Measurements from ENCODE around the gene SPSB3. TPM values are rescaled to one million over a fixed set of nuclear protein-coding genes. Genes with fewer than 3 reads are reported as not detected.

SPSB3 gene
- total and polyA plus RNA-seq, 9 of the 15 experiments (the other 6 are each of a cell fraction or from before 2014, with no cell fraction given): 0.39 to 37.4 (median 7.1) TPM

DNA sequence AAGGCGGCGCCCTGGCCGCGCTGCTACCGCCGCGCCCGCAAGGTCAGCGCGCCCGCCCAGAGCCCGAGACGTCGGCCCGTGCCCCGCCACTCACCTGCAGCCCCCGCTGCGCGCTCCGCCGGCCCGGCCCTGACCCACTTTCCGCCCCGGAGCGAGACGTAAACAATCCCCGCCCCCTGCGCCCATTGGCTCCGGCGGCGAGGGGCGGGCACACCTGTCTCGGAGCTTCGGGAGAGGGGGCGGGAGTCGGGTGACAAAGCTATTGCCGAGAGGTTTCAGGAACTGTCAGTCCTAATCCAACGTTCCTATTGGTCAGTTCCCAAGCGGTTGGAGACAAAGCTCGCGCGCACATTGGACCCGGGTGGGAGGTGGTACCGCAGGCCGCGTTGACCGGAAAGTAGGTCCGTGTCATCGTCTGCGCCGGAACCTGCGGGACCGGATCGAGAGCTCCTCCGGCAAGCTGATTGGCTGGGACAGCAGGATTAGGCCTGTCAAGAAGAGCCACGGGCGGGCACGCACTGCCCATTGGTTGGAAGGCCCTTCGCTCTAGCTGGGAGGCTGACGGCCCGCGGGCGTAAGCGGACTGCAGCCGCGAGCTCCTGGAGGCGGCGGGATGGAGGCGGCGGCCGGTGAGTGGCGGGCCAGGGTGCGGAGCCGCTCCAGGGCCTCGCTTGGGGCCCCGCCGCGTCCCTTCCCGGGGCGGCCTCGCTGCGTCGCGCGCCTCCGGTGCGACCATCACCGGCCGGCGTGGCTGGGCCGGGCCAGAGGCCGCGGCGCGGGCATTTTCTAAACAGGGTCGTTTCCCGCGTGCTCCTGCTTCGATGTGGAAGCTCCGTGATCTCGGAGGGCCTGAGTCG lies at the start of gene SPSB3, which contains the start of gene NUBP2 (continued):
- TF ChIP-seq, protein P1, sequence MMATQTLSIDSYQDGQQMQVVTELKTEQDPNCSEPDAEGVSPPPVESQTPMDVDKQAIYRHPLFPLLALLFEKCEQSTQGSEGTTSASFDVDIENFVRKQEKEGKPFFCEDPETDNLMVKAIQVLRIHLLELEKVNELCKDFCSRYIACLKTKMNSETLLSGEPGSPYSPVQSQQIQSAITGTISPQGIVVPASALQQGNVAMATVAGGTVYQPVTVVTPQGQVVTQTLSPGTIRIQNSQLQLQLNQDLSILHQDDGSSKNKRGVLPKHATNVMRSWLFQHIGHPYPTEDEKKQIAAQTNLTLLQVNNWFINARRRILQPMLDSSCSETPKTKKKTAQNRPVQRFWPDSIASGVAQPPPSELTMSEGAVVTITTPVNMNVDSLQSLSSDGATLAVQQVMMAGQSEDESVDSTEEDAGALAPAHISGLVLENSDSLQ (IDR thresholded peaks at IDR 0.05): peak; percentile 100
- TF ChIP-seq MCM3 (IDR thresholded peaks at IDR 0.05) (no peak), MAFF (IDR thresholded peaks at IDR 0.05; ENCODE audit: low read length) (no peak), SIRT6 (IDR thresholded peaks at IDR 0.05; ENCODE audit: low read depth, low read length) (no peak), ZNF143 (CRISPR knock-in tag; IDR thresholded peaks at IDR 0.05) (no peak), NR4A1 (CRISPR knock-in tag; IDR thresholded peaks at IDR 0.05) (no peak), NR4A1 (tag; IDR thresholded peaks at IDR 0.05) (no peak), NBN (IDR thresholded peaks at IDR 0.05; ENCODE audit: low read depth) (no peak; the same call in 1 of the 2 replicates), DDX20 (tag; IDR thresholded peaks at IDR 0.05; ENCODE audit: low read depth) (no peak), E2F3 (CRISPR knock-in tag; IDR thresholded peaks at IDR 0.05) (peak; percentile 82), ZNF431 (CRISPR knock-in tag; IDR thresholded peaks at IDR 0.05) (no peak), C11orf30 (IDR thresholded peaks at IDR 0.05; ENCODE audit: low read depth) (peak; percentile 99), FOXP1 (CRISPR knock-in tag; IDR thresholded peaks at IDR 0.05) (peak; percentile 44; the same call in 1 of the 2 replicates)
- TF ChIP-seq, protein P2, sequence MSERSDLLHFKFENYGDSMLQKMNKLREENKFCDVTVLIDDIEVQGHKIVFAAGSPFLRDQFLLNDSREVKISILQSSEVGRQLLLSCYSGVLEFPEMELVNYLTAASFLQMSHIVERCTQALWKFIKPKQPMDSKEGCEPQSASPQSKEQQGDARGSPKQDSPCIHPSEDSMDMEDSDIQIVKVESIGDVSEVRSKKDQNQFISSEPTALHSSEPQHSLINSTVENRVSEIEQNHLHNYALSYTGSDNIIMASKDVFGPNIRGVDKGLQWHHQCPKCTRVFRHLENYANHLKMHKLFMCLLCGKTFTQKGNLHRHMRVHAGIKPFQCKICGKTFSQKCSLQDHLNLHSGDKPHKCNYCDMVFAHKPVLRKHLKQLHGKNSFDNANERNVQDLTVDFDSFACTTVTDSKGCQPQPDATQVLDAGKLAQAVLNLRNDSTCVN (CRISPR knock-in tag; IDR thresholded peaks at IDR 0.05): no peak
- TF ChIP-seq, protein P3, sequence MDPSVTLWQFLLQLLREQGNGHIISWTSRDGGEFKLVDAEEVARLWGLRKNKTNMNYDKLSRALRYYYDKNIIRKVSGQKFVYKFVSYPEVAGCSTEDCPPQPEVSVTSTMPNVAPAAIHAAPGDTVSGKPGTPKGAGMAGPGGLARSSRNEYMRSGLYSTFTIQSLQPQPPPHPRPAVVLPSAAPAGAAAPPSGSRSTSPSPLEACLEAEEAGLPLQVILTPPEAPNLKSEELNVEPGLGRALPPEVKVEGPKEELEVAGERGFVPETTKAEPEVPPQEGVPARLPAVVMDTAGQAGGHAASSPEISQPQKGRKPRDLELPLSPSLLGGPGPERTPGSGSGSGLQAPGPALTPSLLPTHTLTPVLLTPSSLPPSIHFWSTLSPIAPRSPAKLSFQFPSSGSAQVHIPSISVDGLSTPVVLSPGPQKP (CRISPR knock-in tag; IDR thresholded peaks at IDR 0.05): no peak
- TF ChIP-seq, protein P4, sequence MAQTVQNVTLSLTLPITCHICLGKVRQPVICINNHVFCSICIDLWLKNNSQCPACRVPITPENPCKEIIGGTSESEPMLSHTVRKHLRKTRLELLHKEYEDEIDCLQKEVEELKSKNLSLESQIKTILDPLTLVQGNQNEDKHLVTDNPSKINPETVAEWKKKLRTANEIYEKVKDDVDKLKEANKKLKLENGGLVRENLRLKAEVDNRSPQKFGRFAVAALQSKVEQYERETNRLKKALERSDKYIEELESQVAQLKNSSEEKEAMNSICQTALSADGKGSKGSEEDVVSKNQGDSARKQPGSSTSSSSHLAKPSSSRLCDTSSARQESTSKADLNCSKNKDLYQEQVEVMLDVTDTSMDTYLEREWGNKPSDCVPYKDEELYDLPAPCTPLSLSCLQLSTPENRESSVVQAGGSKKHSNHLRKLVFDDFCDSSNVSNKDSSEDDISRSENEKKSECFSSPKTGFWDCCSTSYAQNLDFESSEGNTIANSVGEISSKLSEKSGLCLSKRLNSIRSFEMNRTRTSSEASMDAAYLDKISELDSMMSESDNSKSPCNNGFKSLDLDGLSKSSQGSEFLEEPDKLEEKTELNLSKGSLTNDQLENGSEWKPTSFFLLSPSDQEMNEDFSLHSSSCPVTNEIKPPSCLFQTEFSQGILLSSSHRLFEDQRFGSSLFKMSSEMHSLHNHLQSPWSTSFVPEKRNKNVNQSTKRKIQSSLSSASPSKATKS (CRISPR knock-in tag; IDR thresholded peaks at IDR 0.05): no peak
- TF ChIP-seq, protein P5, sequence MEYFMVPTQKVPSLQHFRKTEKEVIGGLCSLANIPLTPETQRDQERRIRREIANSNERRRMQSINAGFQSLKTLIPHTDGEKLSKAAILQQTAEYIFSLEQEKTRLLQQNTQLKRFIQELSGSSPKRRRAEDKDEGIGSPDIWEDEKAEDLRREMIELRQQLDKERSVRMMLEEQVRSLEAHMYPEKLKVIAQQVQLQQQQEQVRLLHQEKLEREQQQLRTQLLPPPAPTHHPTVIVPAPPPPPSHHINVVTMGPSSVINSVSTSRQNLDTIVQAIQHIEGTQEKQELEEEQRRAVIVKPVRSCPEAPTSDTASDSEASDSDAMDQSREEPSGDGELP (CRISPR knock-in tag; IDR thresholded peaks at IDR 0.05; ENCODE audit: borderline replicate concordance): peak; percentile 81
- TF ChIP-seq, protein P6, sequence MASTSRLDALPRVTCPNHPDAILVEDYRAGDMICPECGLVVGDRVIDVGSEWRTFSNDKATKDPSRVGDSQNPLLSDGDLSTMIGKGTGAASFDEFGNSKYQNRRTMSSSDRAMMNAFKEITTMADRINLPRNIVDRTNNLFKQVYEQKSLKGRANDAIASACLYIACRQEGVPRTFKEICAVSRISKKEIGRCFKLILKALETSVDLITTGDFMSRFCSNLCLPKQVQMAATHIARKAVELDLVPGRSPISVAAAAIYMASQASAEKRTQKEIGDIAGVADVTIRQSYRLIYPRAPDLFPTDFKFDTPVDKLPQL (IDR thresholded peaks at IDR 0.05; ENCODE audit: extremely low read depth, insufficient read length): no peak
- TF ChIP-seq, protein P7, sequence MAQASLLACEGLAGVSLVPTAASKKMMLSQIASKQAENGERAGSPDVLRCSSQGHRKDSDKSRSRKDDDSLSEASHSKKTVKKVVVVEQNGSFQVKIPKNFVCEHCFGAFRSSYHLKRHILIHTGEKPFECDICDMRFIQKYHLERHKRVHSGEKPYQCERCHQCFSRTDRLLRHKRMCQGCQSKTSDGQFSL (CRISPR knock-in tag; IDR thresholded peaks at IDR 0.05): no peak
- TF ChIP-seq, protein P7 (tag; IDR thresholded peaks at IDR 0.05): no peak

Data from K562 (cell line).